GM23338 (cell line): ENCODE results near the gene KCTD10.

Source experiments
- CREB1 ChIP-seq: fragments of 250-450 bp; sonication (Bioruptor Pico); IDR thresholded peaks from 2 replicates; pipeline ENCODE4 v1.5.0; 2020; ENCODE audit warnings: low read depth, mild to moderate bottlenecking, moderate library complexity
- CTCF ChIP-seq, 2 experiments: fragments of 200-600 bp in 1 of 2; sonication (generic) in 1 of 2; conservative IDR thresholded peaks; 2 replicates each; pipeline versions ENCODE4 v1.5.1 to v1.6.1; 2016 to 2017; ENCODE audit warnings: antibody characterized with exemption in 2 of 2, low read depth in 2 of 2, mild to moderate bottlenecking in 2 of 2, moderate library complexity in 1 of 2
- EZH2 ChIP-seq: fragments of 200-600 bp; sonication (generic); IDR thresholded peaks from one replicate; pipeline ENCODE4 v1.8.0; 2017; ENCODE audit warnings: antibody characterized with exemption, mild to moderate bottlenecking, low read depth; ENCODE audit not compliant: unreplicated experiment
- JUNB ChIP-seq: IDR thresholded peaks from one replicate; pipeline ENCODE4 v1.6.1; 2016; ENCODE audit warnings: antibody characterized with exemption; ENCODE audit not compliant: unreplicated experiment
- NANOG ChIP-seq: IDR thresholded peaks from 2 replicates; pipeline ENCODE4 v1.6.1; 2016; ENCODE audit warnings: antibody characterized with exemption, borderline replicate concordance
- POLR2AphosphoS5 ChIP-seq: IDR thresholded peaks from 2 replicates; pipeline ENCODE4 v1.6.1; 2016; ENCODE audit warnings: antibody characterized with exemption, low read depth
- REST ChIP-seq: IDR thresholded peaks from one replicate; pipeline ENCODE4 v1.6.1; 2018; ENCODE audit warnings: antibody characterized with exemption; ENCODE audit not compliant: unreplicated experiment
- ZNF114 ChIP-seq: fragments of 250-450 bp; sonication (Bioruptor Pico); IDR thresholded peaks from 2 replicates; pipeline ENCODE4 v1.5.0; 2020; ENCODE audit warnings: mild to moderate bottlenecking, moderate library complexity

GRCh38 chr12:109458771-109459208, 18.3 kb downstream of the KCTD10 start:
- TF ChIP-seq POLR2AphosphoS5: peak; percentile 43; the same call in 1 of the 2 replicates
- no peak for TF ChIP-seq CTCF (conservative IDR thresholded peaks at IDR 0.05; ENCODE audit: low read depth in 2 of 2)
- TF ChIP-seq ZNF114 (CRISPR knock-in tag): no peak
- TF ChIP-seq NANOG: peak; percentile 56; the same call in 1 of the 2 replicates
- TF ChIP-seq CREB1 (CRISPR knock-in tag): peak; percentile 41
- no peak for TF ChIP-seq JUNB
- TF ChIP-seq REST: no peak
- no peak for TF ChIP-seq EZH2
